Fibroblast of skin of right biceps (primary cell): ENCODE measurements around the gene ZNF83.
A peak's percentile ranks its signal among the peaks of the same experiment; 100 is the strongest.
"Not testable (repeated sequence)": the region's sequence is repeated elsewhere in the genome, so short reads cannot be mapped to it uniquely, and the experiment has no call there.

Source experiments
- DNase-seq: peaks from one replicate; pipeline ENCODE4 v3.0.0-alpha.2; 2013

Gene ZNF83

DNA sequence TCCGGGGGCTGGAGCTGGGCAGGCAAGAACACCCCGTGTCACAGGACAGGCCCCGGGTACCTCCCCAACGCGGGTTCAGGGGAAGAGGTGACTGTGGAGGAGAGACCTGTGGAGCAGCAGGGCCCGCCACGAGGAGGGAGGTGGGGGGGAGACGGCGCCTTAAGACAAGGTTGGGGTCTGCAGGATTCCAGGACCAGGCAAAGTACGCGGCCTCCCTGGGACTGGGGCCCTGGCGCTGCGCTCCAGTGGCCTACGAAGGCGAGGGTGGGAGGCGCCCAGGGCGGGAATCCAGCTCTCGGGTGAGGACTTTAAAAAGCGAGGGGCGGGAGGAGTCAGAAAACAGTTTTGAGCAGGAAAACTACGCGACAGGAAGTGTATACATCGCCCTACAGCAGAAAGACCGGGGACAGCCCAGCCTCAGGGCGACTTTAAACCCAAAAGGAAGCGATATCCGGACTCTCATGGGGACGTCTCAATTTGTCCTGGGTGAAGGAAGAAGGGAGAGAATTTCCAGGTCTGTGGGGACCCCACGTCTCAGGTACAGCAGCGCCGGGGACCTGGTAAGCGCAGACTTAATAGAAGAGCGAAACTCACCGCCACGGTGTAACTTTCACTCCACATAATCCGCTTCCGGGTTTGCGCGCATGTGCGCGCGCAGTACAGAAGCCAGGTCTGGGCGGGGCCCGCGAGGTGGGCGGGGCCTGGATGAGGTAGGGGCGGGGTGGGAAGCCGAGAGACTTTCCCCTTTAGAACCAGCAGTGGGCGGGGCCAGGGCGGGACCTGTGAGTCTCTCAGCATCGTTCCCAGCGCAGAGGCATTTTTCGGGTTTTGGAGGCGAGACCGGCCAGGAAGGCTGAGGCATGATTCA, at the start of gene ZNF83:
TSS of gene ZNF83 (minus strand) at position 638 of the 868 bp plus-strand sequence.
- peak; percentile 94 for DNase-seq

DNA sequence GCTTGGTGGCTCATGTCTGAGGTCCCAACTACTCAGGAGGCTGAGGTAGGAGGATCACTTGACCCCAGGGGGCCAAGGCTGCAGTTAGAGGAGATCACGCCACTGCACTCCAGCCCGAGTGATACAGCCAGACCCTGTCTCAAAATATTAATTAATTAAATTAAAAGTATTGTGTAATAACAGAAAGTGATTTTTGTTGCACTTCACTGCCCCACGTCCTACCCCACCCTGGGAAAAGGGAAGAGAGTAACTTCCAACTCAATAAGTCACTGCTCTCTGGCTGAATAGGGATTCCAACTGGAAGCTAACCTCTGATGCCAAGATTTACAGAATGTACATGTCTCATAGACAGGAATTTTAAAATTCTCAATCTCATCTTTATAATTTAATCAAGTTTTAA, 49.5 kb upstream of the ZNF83 start:
- DNase-seq = no peak

DNA sequence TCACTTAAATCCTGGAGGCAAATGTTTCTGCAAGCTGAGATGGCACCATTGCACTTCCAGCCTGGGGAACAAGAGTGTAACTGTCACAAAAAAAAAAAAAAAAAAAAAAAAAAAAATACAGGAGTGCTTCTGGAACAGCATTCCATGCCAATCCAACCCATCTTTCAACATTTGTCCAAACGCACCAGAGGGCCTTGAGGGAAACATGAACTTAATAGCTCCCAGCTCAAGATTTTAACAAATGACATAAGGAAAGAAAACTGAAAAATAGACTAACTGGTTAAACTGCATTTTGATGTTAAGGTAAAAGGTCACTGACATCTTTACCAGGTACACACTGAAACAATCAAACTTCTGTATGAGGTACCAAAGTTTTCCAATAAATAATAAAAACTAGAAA, 47.7 kb upstream of the ZNF83 start:
- DNase-seq = no peak

DNA sequence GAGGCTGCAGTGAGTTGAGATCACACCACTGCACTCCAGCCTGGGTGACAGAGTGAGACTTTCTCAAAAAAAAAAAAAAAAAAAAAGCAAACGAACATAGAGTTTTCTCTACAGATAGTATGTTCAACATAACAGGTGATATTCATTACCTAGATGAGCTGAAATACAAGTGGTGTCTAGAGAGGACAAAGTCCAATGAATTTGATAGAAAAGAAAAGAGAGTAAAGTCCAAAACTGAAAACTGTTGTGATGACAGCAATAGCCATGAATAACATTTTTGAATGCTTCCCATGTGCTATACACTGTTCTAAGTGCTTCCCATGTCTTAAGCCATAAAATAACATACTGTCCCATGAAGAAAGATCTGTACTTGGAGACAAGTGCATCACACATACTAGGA, 43.1 kb upstream of the ZNF83 start:
- not testable (repeated sequence) for DNase-seq

GRCh38 chr19:52679598-52679997, 41.4 kb upstream of the ZNF83 start:
- DNase-seq = no peak

DNA sequence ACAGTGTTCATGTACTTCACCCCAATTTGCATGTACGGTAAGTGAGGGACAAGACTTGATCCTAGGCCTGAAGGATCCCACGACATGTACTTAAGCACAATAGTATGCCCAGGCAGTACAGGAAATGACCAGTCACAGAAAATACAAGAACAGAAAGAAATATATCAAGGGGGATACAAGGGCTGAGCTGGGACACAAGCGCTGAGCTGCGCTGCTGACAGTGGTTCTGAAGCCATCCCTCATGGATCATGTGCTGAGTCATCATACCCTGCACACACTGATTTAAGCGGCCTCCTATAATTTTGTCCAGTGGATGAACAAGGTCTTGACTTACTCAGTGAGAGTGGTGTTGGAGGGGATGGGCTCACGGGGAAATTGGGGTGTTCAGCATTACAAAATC, 37.1 kb upstream of the ZNF83 start:
- not testable (repeated sequence) for DNase-seq

- no peak for DNase-seq
Observed at GRCh38 chr19:52673014-52673413, 34.9 kb upstream of the ZNF83 start.

GRCh38 chr19:52670046-52670445, 31.9 kb upstream of the ZNF83 start:
- DNase-seq = no peak

DNA sequence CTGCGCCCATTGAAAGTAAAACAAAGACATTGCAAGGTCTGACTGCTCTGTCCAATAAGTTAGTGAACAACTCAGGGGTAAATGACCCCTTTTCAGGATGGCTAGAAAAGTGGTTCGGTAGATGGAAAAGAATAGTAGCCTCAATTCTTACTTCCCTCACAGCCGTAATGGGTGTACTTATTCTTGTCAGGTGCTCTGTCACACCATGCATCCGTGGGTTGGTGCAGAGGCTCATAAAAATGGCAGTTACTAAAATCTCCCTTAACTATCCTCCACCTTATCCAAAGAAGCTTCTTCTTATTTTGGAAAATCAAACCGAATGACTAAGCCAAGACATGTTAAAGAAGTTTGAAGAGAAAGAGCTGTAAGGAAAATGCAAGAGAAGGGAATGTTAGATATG, 31.4 kb upstream of the ZNF83 start:
- no peak for DNase-seq

DNA sequence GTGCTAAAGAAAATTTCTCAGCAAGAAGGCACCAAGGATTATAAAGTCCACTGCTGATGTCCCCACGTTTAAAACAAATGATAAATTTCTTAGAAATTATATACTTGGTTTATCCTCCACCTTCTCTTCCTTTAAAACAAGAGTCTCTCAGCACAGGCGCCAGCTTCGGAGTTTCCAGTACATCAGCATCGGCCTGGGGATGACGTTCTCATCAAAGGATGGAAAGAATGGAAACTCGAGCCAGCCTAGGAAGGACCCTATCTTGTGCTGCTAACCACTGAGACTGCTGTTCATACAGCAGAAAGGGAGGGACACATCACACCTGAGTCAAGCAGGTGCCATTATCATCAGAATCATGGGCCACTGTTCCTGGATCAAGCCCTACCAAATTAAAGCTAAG, 29.8 kb upstream of the ZNF83 start:
- no peak for DNase-seq

GRCh38 chr19:52666506-52666905, 28.4 kb upstream of the ZNF83 start:
- DNase-seq = no peak

- no peak for DNase-seq
Observed at GRCh38 chr19:52665529-52665928, 27.4 kb upstream of the ZNF83 start.

DNA sequence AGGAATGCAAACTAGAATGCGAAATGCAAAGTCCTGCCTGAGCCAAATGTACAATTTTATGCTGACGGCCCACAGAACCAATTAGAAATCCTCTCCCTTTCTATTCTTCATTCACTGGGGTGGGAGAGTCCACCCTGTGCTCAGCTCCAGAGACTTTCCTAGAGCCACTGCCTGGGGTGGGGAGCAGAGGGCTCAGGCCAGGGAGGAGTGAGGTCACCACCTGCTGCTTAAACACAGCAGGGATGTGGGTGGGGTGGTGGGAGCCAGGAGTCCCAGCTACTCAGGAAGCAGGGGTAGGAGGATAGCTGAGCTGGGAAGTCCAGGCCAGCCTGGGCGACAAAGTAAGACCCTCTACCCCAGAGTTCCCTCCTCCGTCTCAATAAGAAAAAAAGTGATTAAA, 26.9 kb upstream of the ZNF83 start:
- no peak for DNase-seq

GRCh38 chr19:52664461-52664860, 26.3 kb upstream of the ZNF83 start:
- DNase-seq = no peak

DNA sequence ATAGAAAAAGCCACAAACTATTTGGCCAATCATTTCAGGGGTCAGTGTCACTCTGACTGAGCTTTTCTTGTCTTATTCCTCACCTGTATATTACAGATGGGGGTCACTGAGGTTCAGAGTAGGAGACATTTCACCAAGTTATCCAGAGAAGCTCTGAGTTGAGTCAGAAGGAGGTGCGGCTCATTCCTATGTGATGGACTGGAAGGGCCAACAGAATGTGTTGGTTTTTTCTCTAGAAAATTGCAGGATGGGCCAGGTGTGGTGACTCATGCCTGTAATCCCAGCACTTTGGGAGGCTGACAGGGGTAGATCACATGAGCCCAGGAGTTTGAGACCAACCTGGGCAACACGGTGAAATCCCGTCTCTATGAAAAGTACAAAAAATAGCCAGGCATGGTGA, 24.5 kb upstream of the ZNF83 start:
- no peak for DNase-seq

- peak; percentile 16 for DNase-seq
Observed at GRCh38 chr19:52660981-52661380, 22.8 kb upstream of the ZNF83 start.

DNA sequence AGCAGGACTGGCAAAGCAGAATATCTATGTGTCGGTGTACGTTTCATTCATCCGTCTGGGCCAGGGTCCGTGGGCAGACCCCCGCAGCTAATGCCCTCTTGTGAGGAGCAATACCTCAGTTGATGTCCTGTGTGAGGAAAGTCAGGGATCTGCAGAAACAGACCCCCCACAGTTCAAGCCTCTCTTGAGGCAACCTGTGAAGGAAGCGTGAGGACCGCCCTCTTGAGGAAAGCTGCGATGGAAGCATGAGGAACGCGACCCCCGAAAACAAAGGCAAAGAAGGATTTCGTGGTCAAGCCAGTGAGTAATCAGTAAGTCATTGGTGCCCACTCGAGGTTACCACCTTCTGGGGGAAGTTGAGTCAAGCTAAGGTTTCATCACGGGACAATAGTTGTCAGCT, 20.9 kb upstream of the ZNF83 start:
- DNase-seq = no peak

- no peak for DNase-seq
Observed at GRCh38 chr19:52658595-52658994, 20.4 kb upstream of the ZNF83 start.

DNA sequence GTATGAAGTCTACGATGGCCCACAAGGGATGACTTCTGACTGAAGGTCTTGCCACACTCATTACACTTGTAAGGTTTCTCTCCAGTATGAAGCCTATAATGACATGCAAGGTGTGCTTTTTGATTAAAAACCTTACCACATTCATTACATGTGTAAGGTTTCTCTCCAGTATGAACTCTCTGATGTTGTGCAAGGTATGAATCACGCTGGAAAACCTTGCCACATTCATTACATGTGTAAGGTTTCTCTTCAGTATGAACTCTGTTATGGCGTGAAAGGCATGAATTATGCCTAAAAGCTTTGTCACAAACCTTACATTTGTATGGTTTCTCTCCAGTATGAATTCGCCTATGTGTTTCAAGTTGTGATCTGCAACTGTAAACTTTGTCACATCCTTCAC, 15.0 kb upstream of the ZNF83 start:
- no peak for DNase-seq

DNA sequence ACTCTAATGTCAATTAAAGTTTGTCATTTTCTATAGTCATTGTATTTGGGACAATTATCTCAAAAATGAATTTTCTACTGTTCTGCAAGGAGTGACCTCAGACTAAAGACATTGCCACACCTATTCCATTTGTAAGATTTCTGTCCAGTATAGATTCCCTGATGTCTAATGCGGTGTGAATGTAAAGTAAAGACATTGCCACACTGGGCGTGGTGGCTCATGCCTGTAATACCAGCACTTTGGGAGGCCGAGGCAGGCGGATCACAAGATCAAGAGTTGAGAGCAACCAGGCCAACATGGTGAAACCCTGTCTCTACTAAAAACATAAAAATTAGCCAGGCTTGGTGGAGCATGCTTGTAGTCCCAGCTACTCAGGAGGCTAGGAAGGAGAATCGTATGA, 13.8 kb upstream of the ZNF83 start:
- no peak for DNase-seq

DNA sequence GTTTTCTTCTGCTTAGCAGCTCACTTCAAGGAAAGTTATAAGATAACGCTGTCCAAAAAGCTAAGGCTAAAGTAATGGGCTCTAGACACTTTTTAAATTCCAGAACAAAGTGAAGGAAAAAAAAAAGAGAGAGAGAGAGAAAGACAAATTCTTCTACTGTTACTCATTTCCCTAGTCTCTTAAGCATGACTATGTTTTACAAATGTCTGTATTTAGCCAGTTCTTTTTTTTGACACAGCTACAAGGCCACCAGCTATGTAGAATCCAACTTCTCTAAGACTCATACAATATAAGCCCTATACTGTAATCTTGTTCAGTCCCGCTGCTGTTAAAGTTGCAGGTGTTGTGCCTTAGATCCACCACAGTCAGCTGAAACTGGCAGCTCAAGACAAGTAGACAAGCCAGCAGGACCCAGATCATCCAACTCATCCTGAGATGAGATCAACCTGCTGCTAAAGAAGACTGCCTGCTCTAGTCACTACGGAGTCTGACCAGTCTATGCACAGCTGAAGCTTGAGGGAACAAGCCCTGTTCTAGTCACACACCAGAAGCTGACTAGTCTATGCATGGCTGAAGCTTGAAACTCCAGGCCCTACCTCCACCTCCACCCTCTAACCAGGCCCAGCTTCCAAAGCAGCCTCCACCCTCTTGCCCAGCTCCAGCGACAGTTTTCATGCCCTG, 10.3 kb upstream of the ZNF83 start:
- DNase-seq = peak; percentile 49

- no peak for DNase-seq
Observed at GRCh38 chr19:52646571-52647217, 8.5 kb upstream of the ZNF83 start.

DNA sequence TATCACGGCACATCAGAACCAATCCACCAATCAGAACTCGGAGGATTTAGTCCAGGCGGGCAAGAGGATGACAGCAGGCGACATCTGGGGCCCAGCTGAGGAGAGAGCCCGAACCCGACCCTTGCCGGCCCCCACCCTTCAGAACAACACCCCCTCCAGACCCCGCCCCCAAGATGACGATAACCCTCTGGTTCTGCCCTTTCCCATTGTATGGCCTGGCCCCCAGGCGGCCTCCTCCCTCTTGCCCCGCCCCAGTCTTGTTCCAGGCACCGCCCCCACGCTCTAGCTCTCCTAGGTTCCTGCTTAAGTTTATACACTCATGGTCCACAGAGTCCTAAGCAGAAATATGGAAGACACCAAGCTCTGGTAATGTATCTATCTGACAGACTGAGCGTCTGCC, 2.8 kb upstream of the ZNF83 start:
- no peak for DNase-seq

- DNase-seq = no peak
Observed at GRCh38 chr19:52639996-52640395, 1.8 kb upstream of the ZNF83 start.
